Activated T-helper 1 cell treated with anti-CD3 and anti-CD28 coated beads, Interleukin-12 subunit alpha, Interleukin-12 subunit beta, Interleukin-2, Interleukin-4 antibody, amounts not matched to agents 30 ng/mL and 10 ng/mL and 1 ng/mL, durations not matched to agents 14 hours and 24 hours and 36 hours (primary cell): Measurements from ENCODE around the gene GLO1. TPM values are rescaled to one million over a fixed set of nuclear protein-coding genes. Genes with fewer than 3 reads are reported as not detected.
"Not testable (repeated sequence)": the region's sequence is repeated elsewhere in the genome, so short reads cannot be mapped to it uniquely, and the experiment has no call there.

ENCODE experiments used
- DNase-seq: peaks from one replicate; pipeline ENCODE4 v3.0.0; 2021; ENCODE audit warnings: low spot score
- H3K27ac Mint-ChIP-seq: one replicate; pipeline ENCODE4 v1.8.0; 2021; ENCODE audit warnings: mild to moderate bottlenecking, mixed read lengths
- H3K27me3 Mint-ChIP-seq: one replicate; pipeline ENCODE4 v1.8.0; 2022; ENCODE audit warnings: mild to moderate bottlenecking, moderate library complexity, mixed read lengths; ENCODE audit not compliant: insufficient read depth
- H3K36me3 Mint-ChIP-seq: one replicate; pipeline ENCODE4 v1.8.0; 2021; ENCODE audit warnings: low read depth, mixed read lengths
- H3K4me1 Mint-ChIP-seq: one replicate; pipeline ENCODE4 v1.8.0; 2021; ENCODE audit warnings: low read depth, mixed read lengths
- H3K4me3 Mint-ChIP-seq: one replicate; pipeline ENCODE4 v1.8.0; 2021; ENCODE audit warnings: mild to moderate bottlenecking, moderate library complexity, mixed read lengths
- H3K9me3 Mint-ChIP-seq: one replicate; pipeline ENCODE4 v1.8.0; 2021; ENCODE audit warnings: mixed read lengths
- intact Hi-C: fragments of 100-400 bp; cut with micrococcal nuclease; formaldehyde crosslinking; loops from one replicate; pipeline ENCODE4 v1.15.1; 2024
- total RNA-seq: library from RNA; stranded (reverse); gene quantifications from 2 replicates; pipeline ENCODE4 v1.2.3, GENCODE V29; 2022

Gene GLO1
- total RNA-seq, 1 donor from 2014 or later = 109 TPM

- Mint-ChIP-seq H3K27me3 (peaks cover 21% of the 10 kb centered on the region), H3K27ac (no peak overlapping the region), H3K4me3 (no peak overlapping the region), H3K36me3 (peaks cover 2% of the 10 kb centered on the region), H3K9me3 (peaks cover 3% of the 10 kb centered on the region), H3K4me1 (peaks cover 25% of the 10 kb centered on the region)
- intact Hi-C loops = no loop called here
- no peak for DNase-seq
Observed at GRCh38 chr6:38722038-38722437, 19.1 kb upstream of the GLO1 start.

DNA sequence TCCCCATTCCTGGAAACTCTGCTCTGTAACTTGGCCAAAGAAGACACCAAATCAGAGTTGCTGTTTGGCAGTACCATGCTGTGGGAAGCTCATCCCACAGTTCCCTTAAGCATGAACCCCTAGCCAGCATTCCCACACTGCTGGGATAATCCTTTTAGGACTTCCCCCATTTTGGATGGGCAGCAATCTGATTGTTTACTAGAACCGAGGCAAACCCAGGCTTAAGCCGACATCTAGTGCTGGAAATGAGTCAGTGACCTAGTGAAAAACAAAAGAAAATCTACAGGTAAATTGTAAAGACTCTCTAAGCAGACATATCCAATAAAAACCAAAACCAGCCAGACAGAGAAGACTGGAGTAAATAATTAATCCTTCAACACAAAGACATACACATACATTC, 17.4 kb upstream of the GLO1 start:
- intact Hi-C loops = no loop called here
- H3K36me3 Mint-ChIP-seq = peaks cover 2% of the 10 kb centered on the region
- no peak for DNase-seq
- peaks cover 21% of the 10 kb centered on the region for H3K27me3 Mint-ChIP-seq
- peaks cover 3% of the 10 kb centered on the region for H3K9me3 Mint-ChIP-seq
- no peak overlapping the region for H3K4me3 Mint-ChIP-seq
- H3K4me1 Mint-ChIP-seq = peaks cover 16% of the 10 kb centered on the region
- H3K27ac Mint-ChIP-seq = no peak overlapping the region

- Mint-ChIP-seq H3K4me1 (peaks cover 18% of the 10 kb centered on the region), H3K27me3 (peaks cover 21% of the 10 kb centered on the region), H3K9me3 (peaks cover 3% of the 10 kb centered on the region), H3K36me3 (peaks cover 2% of the 10 kb centered on the region), H3K27ac (no peak overlapping the region), H3K4me3 (no peak overlapping the region)
- DNase-seq = no peak
- intact Hi-C loops = no loop called here
Observed at GRCh38 chr6:38719358-38719757, 16.4 kb upstream of the GLO1 start.

DNA sequence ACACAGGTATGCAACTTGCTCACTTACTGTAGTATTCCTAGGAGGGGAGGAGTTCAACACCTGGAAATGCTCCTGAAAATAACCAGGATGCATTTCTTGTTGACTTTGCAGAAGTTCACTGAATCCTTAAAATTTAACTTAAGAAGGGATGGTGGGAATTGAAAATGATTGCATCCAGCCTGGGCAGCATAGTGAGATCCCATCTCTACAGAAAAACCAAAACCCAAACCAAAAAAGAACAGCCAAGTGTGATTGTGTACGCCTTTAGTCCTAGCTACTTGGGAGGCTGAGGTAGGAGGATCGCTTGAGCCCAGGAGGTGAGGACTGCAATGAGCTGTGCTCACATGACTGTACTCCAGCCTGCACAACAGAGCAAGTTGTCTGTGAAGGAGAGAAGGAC, 13.9 kb upstream of the GLO1 start:
- H3K36me3 Mint-ChIP-seq = peaks cover 2% of the 10 kb centered on the region
- H3K4me3 Mint-ChIP-seq = no peak overlapping the region
- intact Hi-C loops = no loop called here
- H3K27me3 Mint-ChIP-seq = peaks cover 19% of the 10 kb centered on the region
- no peak for DNase-seq
- no peak overlapping the region for H3K27ac Mint-ChIP-seq
- H3K4me1 Mint-ChIP-seq = peaks cover 41% of the 10 kb centered on the region
- peaks cover 3% of the 10 kb centered on the region for H3K9me3 Mint-ChIP-seq

GRCh38 chr6:38715016-38715689, 12.2 kb upstream of the GLO1 start, which contains the start of gene DNAH8:
Gene DNAH8 (plus strand): TSS chr6:38715311. CDS start chr6:38722810, 7,499 bp downstream.
- peaks cover 42% of the 10 kb centered on the region for H3K4me1 Mint-ChIP-seq
- no peak for DNase-seq
- H3K4me3 Mint-ChIP-seq = peak within 1 kb of the TSS; percentile 65
- H3K36me3 Mint-ChIP-seq = peaks cover 2% of the 10 kb centered on the region
- peak within 1 kb of the TSS; percentile 76 for H3K27ac Mint-ChIP-seq
- intact Hi-C loops = loop anchor here (2.0 kb wide), 1 partner anchor 74 kb away; no protein-coding TSS in a partner anchor
- peaks cover 10% of the 10 kb centered on the region for H3K27me3 Mint-ChIP-seq
- no peaks in the 10 kb centered on the region for H3K9me3 Mint-ChIP-seq

DNA sequence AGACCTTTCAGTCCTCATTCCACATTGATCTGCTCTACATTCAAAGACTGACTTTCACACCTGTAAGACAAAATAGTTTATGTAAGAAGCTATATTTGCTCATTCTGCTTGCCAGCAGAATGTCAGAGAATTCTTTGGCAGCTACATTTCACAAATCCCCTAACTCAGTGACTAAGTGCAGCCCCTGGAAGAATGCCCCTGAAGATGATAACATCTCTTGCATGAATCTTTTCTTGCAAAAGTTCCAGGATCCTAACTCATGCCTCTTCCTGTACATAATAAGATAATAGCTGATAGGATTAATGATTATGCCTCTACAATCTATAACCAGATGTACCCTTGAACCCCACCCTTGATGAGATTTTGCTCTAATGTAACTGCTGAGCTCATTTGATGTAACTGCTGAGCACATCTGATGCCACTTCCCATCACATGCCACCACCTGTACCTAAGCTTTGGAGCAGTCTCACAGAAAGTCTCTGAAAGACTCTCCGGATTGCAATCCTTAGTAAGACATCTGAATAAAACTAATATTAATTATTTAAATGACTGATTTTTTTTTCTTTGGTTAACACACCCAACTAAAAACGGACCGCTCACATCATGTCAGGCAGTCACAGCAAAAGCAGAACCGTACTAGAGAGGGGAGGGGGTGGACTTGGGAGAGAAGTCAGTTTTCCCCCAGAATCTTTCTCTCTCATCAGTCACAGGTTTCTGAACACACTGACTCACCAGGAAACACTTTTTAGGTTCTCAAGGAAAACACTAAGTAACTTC, 11.5 kb upstream of the GLO1 start:
- peak overlapping the region; percentile 65 for H3K4me3 Mint-ChIP-seq
- H3K27me3 Mint-ChIP-seq = peaks cover 7% of the 10 kb centered on the region
- H3K4me1 Mint-ChIP-seq = peaks cover 42% of the 10 kb centered on the region
- H3K36me3 Mint-ChIP-seq = peaks cover 2% of the 10 kb centered on the region
- H3K9me3 Mint-ChIP-seq = no peaks in the 10 kb centered on the region
- intact Hi-C loops = loop anchor here (1.0 to 2.0 kb wide), 3 partner anchors 11 to 74 kb away; no protein-coding TSS in a partner anchor
- DNase-seq = no peak
- H3K27ac Mint-ChIP-seq = peak overlapping the region; percentile 76

DNA sequence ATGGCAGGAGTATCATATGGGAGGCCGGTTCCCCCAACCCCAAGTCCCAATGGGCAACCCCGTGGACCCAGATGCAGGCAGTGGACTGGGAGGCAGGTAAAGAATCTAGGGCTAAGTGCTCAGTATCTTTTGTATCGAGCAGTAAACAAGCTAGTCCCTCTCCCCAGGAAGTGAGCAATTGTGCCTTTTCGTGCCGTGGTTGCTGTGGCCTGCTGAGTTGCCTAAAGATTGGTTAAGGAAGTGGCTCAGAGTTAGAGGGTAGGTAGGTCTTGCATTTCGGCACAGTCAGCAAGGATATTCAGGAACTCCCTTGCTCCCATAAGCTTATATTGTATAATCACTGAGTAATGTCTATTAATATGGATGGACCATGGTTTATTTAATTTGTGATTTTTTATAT, 10.9 kb upstream of the GLO1 start:
- H3K4me1 Mint-ChIP-seq = peaks cover 42% of the 10 kb centered on the region
- H3K4me3 Mint-ChIP-seq = peak overlapping the region; percentile 65
- intact Hi-C loops = loop anchor here (1.0 to 2.0 kb wide), 4 partner anchors 11 to 73 kb away; partner anchors contain the start of gene GLO1
- peak overlapping the region; percentile 76 for H3K27ac Mint-ChIP-seq
- DNase-seq = peak; percentile 75
- H3K36me3 Mint-ChIP-seq = peaks cover 2% of the 10 kb centered on the region
- H3K27me3 Mint-ChIP-seq = peaks cover 5% of the 10 kb centered on the region
- H3K9me3 Mint-ChIP-seq = no peaks in the 10 kb centered on the region

DNA sequence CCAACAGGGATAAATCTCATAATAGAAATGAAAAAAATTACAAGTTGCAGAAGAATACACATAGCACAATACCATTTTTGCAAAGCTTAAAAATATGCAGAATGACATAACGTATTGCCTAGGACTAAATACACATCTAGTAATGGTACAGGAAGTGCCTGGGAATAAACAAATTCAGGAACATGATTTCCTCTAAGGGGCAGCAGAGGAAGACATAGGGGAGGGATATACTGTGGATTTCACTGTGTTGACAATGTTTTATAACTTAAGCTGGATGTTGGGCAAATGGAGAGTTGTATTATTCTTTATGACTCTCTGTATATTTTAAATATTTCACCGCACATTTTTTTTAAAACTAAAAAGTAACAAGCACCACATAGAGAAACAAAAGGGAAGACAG, 5.6 kb upstream of the GLO1 start:
- no peak overlapping the region for H3K4me3 Mint-ChIP-seq
- no peaks in the 10 kb centered on the region for H3K36me3 Mint-ChIP-seq
- no peak overlapping the region for H3K27ac Mint-ChIP-seq
- intact Hi-C loops = no loop called here
- peaks cover 23% of the 10 kb centered on the region for H3K4me1 Mint-ChIP-seq
- no peak for DNase-seq
- H3K27me3 Mint-ChIP-seq = peaks cover 15% of the 10 kb centered on the region
- H3K9me3 Mint-ChIP-seq = no peaks in the 10 kb centered on the region

GRCh38 chr6:38705924-38706323, 3.0 kb upstream of the GLO1 start:
- H3K27ac Mint-ChIP-seq = no peak overlapping the region
- H3K27me3 Mint-ChIP-seq = peaks cover 15% of the 10 kb centered on the region

DNA sequence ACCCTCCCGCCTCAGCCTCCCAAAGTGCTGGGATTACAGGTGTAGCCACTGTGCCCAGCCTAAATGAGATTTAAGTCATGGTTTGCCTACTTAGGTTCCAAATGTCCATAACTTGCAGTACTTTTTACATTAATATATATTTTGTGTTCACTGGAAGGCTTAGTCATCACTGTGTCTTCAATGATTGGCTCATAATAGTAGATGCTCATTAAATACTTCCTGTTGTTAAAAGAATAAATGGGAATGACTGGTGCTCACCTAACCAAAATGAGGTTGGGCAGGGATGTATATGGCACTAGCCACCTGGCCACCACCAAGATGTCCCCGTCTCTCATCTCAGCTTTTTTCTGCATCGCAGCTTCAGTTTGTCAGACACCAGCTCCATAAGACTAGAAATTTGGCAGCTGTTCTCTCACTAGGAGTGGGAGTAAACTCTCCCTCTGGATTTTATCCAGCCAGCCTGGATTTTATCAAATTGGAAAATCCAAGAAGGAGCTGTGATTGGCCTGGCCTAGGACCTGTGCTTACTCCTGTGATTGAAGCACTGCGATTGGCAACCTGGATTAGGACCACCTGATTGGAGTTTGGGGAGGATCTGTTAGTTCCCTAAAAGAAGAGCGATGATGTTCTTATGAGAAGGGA, 1.1 kb upstream of the GLO1 start:
- intact Hi-C loops = loop anchor here (1.0 to 5.0 kb wide), 4 partner anchors 9 to 132 kb away; no protein-coding TSS in a partner anchor
- H3K36me3 Mint-ChIP-seq = peaks cover 23% of the 10 kb centered on the region
- no peak overlapping the region for H3K4me3 Mint-ChIP-seq
- DNase-seq = no peak
- peaks cover 35% of the 10 kb centered on the region for H3K4me1 Mint-ChIP-seq
- H3K27ac Mint-ChIP-seq = no peak overlapping the region
- H3K27me3 Mint-ChIP-seq = peaks cover 11% of the 10 kb centered on the region
- H3K9me3 Mint-ChIP-seq = peaks cover 11% of the 10 kb centered on the region

More at GRCh38 chr6:38705924-38706323, 3.0 kb upstream of the GLO1 start:
- H3K36me3 Mint-ChIP-seq = peaks cover 9% of the 10 kb centered on the region
- peaks cover 3% of the 10 kb centered on the region for H3K9me3 Mint-ChIP-seq
- H3K4me3 Mint-ChIP-seq = no peak overlapping the region
- DNase-seq = no peak
- intact Hi-C loops = no loop called here
- peaks cover 24% of the 10 kb centered on the region for H3K4me1 Mint-ChIP-seq

DNA sequence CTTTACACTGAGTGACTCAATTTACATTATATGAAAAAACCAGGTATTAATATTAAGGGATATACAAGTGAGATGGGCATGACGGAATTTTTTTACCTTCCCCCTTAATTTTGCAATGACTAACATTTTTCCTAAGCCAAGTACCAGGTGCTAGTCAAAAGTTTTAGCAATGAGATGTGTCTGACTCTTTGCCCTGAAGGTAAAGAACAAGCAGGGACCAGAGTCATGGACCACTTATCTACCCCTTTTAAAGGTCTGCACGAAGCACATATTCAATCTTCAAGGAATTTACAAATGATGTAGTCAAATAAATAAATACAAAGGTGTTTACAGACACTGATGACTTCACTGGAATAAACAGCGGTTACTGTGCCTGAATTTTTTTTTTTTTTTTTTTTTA, 1.4 kb downstream of the GLO1 start:
- Mint-ChIP-seq H3K36me3 (peaks cover 34% of the 10 kb centered on the region), H3K4me3 (peak overlapping the region; percentile 91), H3K27ac (no peak overlapping the region), H3K9me3 (peaks cover 11% of the 10 kb centered on the region), H3K4me1 (peaks cover 52% of the 10 kb centered on the region), H3K27me3 (peaks cover 4% of the 10 kb centered on the region)
- no peak for DNase-seq
- intact Hi-C loops = loop anchor here (2.0 to 5.0 kb wide), 2 partner anchors 129 to 413 kb away; partner anchors contain the start of gene SAYSD1

GRCh38 chr6:38699702-38700101, 3.2 kb downstream of the GLO1 start:
- H3K9me3 Mint-ChIP-seq = peaks cover 11% of the 10 kb centered on the region
- H3K27me3 Mint-ChIP-seq, H3K27ac Mint-ChIP-seq, H3K4me3 Mint-ChIP-seq, DNase-seq: not testable (repeated sequence)
- peaks cover 71% of the 10 kb centered on the region for H3K4me1 Mint-ChIP-seq
- intact Hi-C loops = loop anchor here (2.0 to 5.0 kb wide), 2 partner anchors 127 to 415 kb away; partner anchors contain the start of gene SAYSD1
- peaks cover 38% of the 10 kb centered on the region for H3K36me3 Mint-ChIP-seq
